Measurements from ENCODE around the gene ARF1.

The ARF1 gene

DNA sequence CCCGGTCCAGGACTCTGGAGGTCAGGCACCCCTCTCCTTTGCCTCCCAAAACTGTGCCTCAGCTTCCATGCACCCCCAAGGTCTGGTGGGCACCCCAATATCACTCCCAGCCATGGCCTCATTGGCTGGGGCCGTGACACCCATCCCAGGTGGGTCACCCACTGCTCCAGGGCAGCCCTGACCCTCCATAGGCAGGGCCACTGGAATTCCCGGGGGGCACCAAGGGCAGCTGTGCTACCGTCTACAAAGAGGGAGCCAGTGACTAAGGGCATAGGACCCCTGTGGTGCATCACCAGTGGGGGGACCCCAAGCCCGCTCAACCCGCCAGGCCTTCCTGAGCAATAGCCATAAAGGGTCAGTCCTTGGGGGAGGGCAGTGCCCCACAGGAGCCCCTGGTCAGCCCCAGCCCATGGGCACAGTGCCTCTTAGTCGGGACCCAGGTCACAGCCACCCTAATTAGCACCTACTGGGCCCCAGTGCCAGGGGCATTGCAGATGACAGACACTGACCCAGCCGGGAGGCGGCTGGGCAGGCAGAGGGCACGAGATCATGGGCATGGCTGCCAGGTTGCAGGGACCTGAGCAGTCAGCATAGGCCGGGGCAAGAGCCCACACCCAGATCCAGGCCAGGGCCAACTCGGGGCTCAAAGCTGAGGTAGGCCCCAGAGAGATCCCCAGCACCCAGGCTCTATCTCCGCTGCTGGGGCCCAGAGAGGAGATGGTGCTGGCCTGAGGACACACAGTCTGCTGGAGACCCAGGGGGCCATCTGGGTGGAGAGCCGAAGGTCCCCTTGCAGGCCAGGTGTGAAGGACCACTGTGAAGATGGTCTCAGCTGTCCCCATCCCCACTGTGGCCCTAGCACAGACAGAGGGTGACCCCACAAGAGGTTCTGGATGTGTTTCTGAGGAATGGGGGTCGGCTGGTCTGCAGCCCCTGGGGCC lies 19.0 kb upstream of the ARF1 start:
- no peak overlapping the region for H3K4me3 ChIP-seq (ENCODE audit: control insufficient read depth, low read depth, low read length)
- TF ChIP-seq, protein P1, sequence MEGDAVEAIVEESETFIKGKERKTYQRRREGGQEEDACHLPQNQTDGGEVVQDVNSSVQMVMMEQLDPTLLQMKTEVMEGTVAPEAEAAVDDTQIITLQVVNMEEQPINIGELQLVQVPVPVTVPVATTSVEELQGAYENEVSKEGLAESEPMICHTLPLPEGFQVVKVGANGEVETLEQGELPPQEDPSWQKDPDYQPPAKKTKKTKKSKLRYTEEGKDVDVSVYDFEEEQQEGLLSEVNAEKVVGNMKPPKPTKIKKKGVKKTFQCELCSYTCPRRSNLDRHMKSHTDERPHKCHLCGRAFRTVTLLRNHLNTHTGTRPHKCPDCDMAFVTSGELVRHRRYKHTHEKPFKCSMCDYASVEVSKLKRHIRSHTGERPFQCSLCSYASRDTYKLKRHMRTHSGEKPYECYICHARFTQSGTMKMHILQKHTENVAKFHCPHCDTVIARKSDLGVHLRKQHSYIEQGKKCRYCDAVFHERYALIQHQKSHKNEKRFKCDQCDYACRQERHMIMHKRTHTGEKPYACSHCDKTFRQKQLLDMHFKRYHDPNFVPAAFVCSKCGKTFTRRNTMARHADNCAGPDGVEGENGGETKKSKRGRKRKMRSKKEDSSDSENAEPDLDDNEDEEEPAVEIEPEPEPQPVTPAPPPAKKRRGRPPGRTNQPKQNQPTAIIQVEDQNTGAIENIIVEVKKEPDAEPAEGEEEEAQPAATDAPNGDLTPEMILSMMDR (IDR thresholded peaks at IDR 0.05; ENCODE audit: control insufficient read depth, insufficient read depth, low read depth, low read length, missing control alignments) = no peak
- DNase-seq (ENCODE audit: low read depth) = no peak

DNA sequence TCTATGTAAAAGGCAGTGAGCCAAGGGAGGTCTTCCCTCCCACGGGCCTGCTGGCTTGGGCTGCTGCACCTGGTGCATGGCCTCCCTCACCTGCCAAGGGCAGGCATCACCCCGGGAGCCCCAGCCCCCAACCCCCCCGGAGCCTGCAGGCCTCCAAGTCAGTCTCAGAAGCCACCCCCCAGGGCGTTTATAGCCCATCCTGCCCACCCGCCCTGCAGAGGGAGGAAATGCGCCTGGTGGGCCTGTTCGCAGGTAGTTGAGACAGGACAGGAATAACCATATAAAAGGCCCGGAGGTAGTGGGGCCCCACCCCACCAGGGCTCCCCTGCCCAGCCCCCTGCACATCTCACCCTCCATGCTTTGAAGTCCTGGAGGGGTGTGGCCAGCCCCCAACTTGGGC lies 18.2 kb upstream of the ARF1 start:
- TF ChIP-seq, protein P1 (IDR thresholded peaks at IDR 0.05; ENCODE audit: control insufficient read depth, insufficient read depth, low read depth, low read length, missing control alignments) = no peak
- no peak for DNase-seq (ENCODE audit: low read depth)
- H3K4me3 ChIP-seq (ENCODE audit: control insufficient read depth, low read depth, low read length) = no peak overlapping the region

DNA sequence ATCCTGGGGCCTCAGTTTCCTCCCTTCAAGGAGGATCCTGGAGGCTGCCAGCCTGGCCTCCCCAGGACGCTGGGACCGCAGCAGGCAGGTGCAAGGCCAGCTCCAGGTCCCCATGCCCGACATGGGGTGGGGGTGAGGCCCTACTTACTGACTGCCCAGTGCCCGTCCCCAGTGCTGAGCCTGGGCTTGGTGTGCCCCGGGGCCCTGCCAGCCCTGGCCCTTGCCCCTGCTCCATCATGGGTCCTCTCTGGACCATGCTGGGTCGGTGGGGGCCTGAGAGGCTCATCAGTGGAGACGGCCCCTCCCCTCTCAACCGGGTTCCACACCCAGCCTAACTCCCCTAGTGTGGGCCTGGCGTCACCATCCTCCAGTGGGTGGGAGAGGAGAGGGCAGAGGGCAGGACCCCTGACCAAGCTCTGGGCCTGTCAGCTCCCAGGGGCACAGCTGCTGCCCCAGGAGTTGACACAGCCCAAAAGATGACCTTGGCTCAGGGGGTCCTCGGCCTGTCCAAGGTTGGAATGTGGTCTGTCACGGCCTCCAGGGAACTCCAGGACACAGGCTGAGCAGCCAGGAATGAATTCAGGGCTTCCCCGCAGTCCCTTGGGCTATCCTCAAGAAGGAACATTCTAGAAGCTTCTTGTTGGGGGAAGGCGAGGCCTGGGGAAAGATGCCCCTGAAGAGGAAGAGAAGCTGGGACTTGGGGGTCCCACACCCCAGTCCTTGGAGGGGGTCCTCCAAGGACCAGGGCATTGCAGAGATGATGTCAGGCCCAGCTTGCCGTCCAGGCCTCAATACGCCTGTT lies 17.6 kb upstream of the ARF1 start:
- TF ChIP-seq, protein P1 (IDR thresholded peaks at IDR 0.05; ENCODE audit: control insufficient read depth, insufficient read depth, low read depth, low read length, missing control alignments) = no peak
- no peak overlapping the region for H3K4me3 ChIP-seq (ENCODE audit: control insufficient read depth, low read depth, low read length)
- DNase-seq (ENCODE audit: low read depth) = no peak

DNA sequence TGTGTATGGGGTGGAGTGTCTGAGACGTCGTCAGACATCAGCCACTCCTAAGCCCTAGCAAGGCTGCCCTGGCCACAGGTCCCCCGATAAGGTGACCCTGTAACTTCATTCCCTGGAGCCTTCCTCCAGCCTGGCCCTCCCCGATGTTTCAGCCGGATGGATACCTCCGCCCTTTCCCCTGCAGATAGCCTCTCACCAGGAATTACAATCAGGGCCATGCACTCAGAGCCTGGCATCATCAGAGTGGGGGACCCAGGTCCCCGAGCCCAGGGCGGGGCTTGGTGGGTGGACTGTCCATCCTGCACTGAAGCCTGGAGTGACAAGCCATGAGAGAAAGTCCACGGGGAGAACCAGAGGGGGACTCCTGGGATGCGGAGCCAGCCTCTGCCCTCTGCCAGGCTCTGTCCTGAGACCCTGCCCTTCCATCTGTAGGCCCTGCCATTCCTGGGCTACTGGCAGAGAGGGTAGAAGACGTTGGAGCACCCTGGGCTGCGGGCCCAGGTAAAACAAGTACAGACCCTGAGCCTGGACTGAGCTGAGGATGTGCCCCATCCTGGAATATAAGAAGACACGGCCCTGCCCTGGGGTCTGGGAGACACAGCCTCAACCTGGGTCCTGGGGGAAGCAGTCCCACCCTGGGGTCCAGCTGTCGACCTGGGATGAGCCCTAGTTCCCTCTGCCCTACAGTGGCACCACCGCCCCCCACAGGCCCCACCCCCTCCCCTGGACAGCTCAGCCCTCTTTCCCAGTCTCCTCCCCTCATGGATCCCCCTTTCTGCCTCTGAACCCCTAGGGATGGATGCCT lies 16.8 kb upstream of the ARF1 start:
- no peak overlapping the region for H3K4me3 ChIP-seq (ENCODE audit: control insufficient read depth, low read depth, low read length)
- DNase-seq (ENCODE audit: low read depth) = no peak
- TF ChIP-seq, protein P1 (IDR thresholded peaks at IDR 0.05; ENCODE audit: control insufficient read depth, insufficient read depth, low read depth, low read length, missing control alignments) = no peak

DNA sequence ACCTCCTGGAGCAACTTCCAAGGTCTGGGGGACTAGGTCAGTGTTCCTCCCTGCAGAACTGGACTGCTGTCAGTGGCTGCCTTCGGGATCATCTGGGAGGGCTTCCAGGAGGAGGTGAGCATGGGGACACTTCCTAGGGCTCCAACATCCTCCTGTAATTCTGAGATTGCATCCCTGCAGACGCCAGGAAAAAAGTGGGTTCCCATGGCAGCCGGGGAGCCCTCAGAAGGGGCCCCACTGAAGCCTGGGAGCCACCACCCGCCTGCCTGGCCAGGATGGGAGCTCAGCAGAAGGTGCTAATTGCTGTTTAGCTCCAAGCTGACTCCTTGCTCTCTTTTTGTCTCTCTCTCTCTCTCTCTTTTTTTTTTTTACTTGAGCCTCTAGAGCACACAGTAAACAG lies 16.1 kb upstream of the ARF1 start:
- TF ChIP-seq, protein P1 (IDR thresholded peaks at IDR 0.05; ENCODE audit: control insufficient read depth, insufficient read depth, low read depth, low read length, missing control alignments) = no peak
- no peak for DNase-seq (ENCODE audit: low read depth)
- H3K4me3 ChIP-seq (ENCODE audit: control insufficient read depth, low read depth, low read length) = no peak overlapping the region
